SK-N-MC (cell line): Measurements from ENCODE around the gene PDIA6.
A peak's percentile ranks its signal among the peaks of the same experiment; 100 is the strongest.

Source experiments
- DNase-seq: peaks from one replicate; pipeline ENCODE4 v3.0.0-alpha.2; 2011; ENCODE audit warnings: low read depth, low spot score
- H3K27ac ChIP-seq: fragments of 200-600 bp; sonication (generic); 2 replicates; pipeline ENCODE4 v1.5.1; 2016; ENCODE audit warnings: mixed run types
- H3K36me3 ChIP-seq: fragments of 200-600 bp; sonication (generic); 2 replicates; pipeline ENCODE4 v1.6.1; 2017; ENCODE audit warnings: antibody characterized with exemption, low read length, mixed read lengths; ENCODE audit not compliant: insufficient read depth
- H3K4me3 ChIP-seq: fragments of 200-600 bp; sonication (generic); 2 replicates; pipeline ENCODE4 v1.5.1; 2016
- H3K9ac ChIP-seq: fragments of 200-600 bp; sonication (generic); 2 replicates; pipeline ENCODE4 v1.8.0; 2017; ENCODE audit warnings: mixed run types, mixed read lengths; ENCODE audit not compliant: insufficient read length
- H3K9me3 ChIP-seq: fragments of 200-600 bp; sonication (generic); 2 replicates; pipeline ENCODE4 v1.6.1; 2017; ENCODE audit warnings: low read depth, mild to moderate bottlenecking, antibody characterized with exemption, low read length, moderate library complexity, mixed read lengths
- EZH2 ChIP-seq: fragments of 200-600 bp; sonication (generic); IDR thresholded peaks from one replicate; pipeline ENCODE4 v1.6.1; 2017; ENCODE audit warnings: antibody characterized with exemption
- FOXP2 ChIP-seq: optimal IDR thresholded peaks from 2 replicates; pipeline ENCODE3; 2011; ENCODE audit warnings: mild to moderate bottlenecking, moderate library complexity; ENCODE audit not compliant: insufficient read depth; ENCODE audit errors: extremely low read length, control extremely low read depth
- POLR2AphosphoS5 ChIP-seq: IDR thresholded peaks from 2 replicates; pipeline ENCODE4 v1.6.1; 2012; ENCODE audit warnings: mild to moderate bottlenecking, low read depth, low read length, borderline replicate concordance

PDIA6 gene

DNA sequence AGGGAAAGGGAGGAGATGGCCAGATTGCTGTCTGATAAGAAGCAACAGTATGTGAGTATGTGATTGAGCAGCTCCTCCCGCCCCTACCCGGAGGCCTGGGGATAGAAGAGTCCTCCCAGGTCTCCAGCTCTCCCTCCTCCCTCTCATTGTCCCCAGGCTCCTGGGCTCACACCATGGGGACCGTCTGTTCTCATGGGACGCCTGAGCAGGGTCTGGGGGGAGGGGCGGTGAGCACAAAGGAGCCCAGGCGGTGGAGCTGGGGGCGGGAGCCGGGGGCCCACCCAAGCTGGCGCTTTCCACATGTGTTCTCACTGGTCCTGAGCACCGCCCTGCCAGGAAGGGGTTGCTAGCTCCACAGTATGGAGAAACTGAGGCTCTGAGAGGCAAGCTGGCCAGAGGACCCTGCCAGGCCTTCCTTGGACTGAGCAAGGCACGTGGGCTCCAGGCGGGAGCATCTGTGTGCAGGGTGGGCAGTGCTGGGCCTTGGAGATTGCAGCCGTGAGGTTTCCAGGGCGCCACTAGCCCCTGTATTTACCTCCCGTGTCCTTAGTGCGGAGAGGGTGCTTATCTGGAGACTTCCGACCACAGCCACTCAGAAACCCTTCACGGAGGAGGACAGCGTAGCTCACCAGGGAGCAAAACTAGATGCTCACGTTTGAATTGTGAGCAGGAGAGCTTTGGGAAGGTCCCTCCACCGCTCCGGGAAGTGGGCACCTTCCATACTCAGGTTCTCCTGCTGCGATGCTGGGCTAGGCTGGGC lies 37.4 kb downstream of the PDIA6 start:
- no peak for TF ChIP-seq POLR2AphosphoS5
- TF ChIP-seq EZH2 = no peak
- no peak for TF ChIP-seq FOXP2
- Histone ChIP-seq H3K27ac (peak overlapping the region; percentile 26), H3K4me3 (no peak overlapping the region), H3K36me3 (peaks cover 8% of the 10 kb centered on the region; the same call in 1 of the 2 replicates), H3K9ac (no peak overlapping the region), H3K9me3 (no peaks in the 10 kb centered on the region)
- DNase-seq = no peak

- Histone ChIP-seq H3K27ac (peak overlapping the region; percentile 26; the same call in 1 of the 2 replicates), H3K36me3 (peaks cover 7% of the 10 kb centered on the region; the same call in 1 of the 2 replicates)
- no peak for DNase-seq
These were observed 38.2 kb downstream of the PDIA6 start for GRCh38 chr2:10774394-10774793.

DNA sequence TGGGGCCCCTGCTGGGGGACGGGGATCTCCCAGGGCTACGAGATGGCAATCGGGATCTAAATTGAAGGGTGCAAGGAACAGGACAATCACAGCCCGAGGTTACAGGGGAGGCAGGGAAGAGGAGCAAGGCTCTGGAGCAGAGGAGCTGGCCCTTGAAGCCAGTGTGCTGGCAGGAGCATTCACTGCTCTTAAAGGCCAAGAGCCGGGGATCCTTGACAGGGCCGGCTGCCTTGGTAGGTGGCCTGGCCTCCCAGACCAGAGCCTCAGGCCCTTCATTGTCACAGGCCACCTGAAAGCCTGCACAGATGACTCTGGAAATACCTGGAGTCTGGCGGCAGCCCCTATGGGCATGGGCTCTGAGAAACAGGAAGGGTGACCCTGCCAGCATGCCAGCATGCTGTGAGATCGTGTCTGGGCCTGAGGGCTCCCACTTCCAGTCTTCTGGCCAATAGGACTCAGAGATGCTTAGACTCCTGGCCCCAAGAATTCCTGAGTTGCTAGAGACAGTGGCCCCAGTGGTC lies 38.7 kb downstream of the PDIA6 start:
- DNase-seq = no peak
- no peak overlapping the region for H3K27ac ChIP-seq
- no peak overlapping the region for H3K9ac ChIP-seq
- TF ChIP-seq FOXP2 = no peak
- TF ChIP-seq EZH2 = no peak
- no peak for TF ChIP-seq POLR2AphosphoS5
- H3K4me3 ChIP-seq = no peak overlapping the region
- no peaks in the 10 kb centered on the region for H3K9me3 ChIP-seq
- peaks cover 7% of the 10 kb centered on the region; the same call in 1 of the 2 replicates for H3K36me3 ChIP-seq

More at GRCh38 chr2:10774394-10774793, 38.2 kb downstream of the PDIA6 start:
- no peak overlapping the region for H3K4me3 ChIP-seq
- TF ChIP-seq EZH2 (no peak), POLR2AphosphoS5 (no peak), FOXP2 (no peak)
- H3K9me3 ChIP-seq = no peaks in the 10 kb centered on the region
- no peak overlapping the region for H3K9ac ChIP-seq

DNA sequence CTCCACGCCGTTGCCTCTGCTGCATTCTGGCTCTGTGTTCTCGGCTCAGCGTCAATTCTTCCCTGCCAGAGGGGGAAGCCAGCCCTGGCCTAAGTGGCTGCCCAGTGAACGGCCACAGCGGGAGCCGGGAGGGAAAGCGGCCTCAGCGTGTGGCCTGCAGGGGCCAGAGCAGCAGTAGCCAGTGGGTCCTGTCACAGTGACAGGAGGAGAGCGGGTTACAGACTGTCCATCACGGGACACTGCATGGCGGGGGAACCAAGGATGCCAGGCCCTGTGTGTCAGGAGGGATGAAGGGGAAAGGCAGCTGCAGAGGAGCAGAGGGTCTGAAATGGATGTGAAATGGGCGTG lies 39.7 kb downstream of the PDIA6 start:
- Histone ChIP-seq H3K9ac (no peak overlapping the region), H3K27ac (no peak overlapping the region), H3K4me3 (no peak overlapping the region), H3K36me3 (no peaks in the 10 kb centered on the region; the same call in 1 of the 2 replicates), H3K9me3 (no peaks in the 10 kb centered on the region)
- DNase-seq = no peak
- TF ChIP-seq EZH2 (no peak), POLR2AphosphoS5 (no peak), FOXP2 (no peak)

DNA sequence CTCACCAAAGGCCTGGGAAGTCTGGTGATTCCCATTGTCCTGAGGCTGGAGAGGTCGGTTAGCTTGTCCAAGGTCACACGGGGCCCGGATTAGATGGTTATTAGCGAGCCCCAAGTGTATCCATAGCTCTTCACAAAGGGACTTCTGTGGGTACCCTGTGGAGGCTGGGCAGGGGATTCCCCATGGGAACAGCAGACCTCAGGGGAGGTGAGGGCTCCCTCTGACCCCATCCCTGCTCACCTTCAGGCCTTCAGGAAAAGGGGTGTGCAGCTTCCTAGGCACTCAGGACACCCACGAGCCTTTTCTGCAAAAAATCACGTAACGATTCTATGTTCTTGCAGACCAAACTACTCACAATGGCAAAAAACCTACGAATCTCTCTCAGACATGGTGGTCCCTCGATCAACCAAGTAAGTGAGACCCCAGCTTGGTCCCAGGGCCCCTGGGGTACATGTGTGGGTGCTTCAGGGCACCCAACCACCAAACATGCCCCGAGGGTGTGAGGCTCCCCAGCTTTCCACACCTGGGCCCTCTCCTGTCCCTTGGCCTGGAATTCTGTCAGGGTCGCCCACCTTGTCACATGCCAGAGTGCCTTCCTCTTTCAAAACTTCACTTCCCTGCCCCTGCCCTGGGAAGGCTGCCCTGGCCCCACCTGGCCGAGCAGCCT lies 40.3 kb downstream of the PDIA6 start:
- no peaks in the 10 kb centered on the region for H3K9me3 ChIP-seq
- DNase-seq = no peak
- H3K36me3 ChIP-seq = no peaks in the 10 kb centered on the region
- TF ChIP-seq EZH2 (no peak), FOXP2 (no peak), POLR2AphosphoS5 (no peak)
- no peak overlapping the region for H3K4me3 ChIP-seq
- H3K27ac ChIP-seq = no peak overlapping the region
- no peak overlapping the region for H3K9ac ChIP-seq

DNA sequence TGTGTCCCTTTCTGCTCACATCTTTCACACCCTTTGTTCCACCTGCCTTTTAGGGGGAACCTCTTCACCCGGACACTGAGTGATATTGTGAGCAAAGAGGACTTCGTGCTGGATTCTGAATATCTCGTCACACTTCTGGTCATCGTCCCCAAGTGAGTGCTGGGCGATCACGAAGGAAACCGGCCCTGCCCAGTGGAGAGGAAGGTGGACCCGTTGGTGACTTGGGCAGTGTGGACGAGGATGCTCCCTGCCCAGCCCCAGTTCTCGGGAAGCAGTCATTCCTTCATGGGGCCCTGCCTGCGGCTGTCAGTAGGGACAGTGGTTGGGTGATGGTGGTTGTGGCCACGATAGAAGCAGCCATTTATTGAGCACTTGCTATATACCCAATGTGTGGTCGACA lies 40.8 kb downstream of the PDIA6 start:
- Histone ChIP-seq H3K4me3 (no peak overlapping the region), H3K9ac (no peak overlapping the region), H3K36me3 (no peaks in the 10 kb centered on the region), H3K27ac (no peak overlapping the region), H3K9me3 (no peaks in the 10 kb centered on the region)
- DNase-seq = no peak
- TF ChIP-seq POLR2AphosphoS5 (no peak), FOXP2 (no peak), EZH2 (no peak)

DNA sequence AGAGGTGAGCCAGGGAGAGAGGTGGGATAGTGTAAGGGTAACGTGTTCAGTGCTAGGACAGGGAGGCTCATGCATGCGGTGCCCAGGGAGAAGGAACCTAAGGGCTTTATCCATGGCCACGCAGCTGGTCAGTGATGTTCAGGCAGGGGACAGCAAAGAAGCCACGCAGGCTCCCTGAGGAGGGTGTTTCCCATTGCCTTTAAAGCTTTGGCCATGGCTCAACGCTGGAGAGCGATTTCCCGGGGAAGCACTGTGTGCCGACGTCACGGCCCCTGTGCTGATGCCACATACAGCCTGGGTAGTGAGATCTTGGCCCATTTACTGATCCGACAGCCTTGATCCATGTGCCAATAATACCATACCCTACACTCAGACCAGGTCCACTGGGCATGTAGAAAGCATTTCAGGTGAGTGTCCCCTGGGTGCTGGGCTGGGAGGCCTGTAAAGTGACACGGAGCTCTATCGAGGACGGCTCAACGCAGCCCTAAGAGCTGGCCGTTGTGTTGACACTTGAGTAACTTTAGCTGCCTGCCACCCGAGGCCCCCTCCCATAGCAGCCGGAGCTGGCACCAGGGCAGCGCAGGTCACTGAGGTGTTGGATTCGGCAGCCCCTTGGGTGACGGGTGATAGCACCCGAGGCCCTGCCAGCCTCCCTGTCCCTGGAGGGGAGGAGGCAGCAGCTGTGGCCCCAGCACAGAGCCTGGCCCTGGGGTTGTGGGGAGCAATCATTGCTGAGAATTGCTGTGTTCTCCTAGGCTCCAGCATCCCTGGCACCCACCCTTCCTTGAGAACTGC lies 41.4 kb downstream of the PDIA6 start:
- no peak overlapping the region for H3K4me3 ChIP-seq
- TF ChIP-seq EZH2 = no peak
- TF ChIP-seq FOXP2 = no peak
- no peak for TF ChIP-seq POLR2AphosphoS5
- H3K9ac ChIP-seq = no peak overlapping the region
- no peak for DNase-seq
- no peaks in the 10 kb centered on the region for H3K36me3 ChIP-seq
- no peak overlapping the region for H3K27ac ChIP-seq
- H3K9me3 ChIP-seq = no peaks in the 10 kb centered on the region

DNA sequence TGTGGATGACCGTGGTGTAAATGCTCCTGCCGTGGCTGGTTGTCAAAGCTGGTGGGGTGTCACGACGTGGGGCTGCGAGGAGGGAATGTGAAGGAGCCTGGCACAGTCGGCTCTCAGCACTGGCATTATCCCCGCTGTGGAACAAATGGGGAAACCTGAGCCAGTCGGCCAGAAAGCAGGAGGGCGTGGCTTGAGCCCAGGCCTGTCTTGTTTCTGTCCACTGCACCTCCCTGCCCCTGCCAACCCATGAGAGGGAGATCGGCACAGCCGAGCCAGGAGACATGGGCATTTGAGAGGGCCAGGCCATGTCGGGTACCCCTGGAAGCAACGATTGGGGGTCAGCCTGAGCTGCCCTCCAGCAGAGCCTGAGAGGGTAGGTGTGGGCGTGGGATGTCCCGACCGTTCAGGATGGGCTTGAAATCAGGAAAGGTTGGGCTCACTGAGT lies 44.5 kb downstream of the PDIA6 start:
- no peaks in the 10 kb centered on the region for H3K36me3 ChIP-seq
- no peak for DNase-seq
- no peaks in the 10 kb centered on the region for H3K9me3 ChIP-seq
- no peak overlapping the region for H3K4me3 ChIP-seq
- H3K27ac ChIP-seq = no peak overlapping the region
- H3K9ac ChIP-seq = no peak overlapping the region
- TF ChIP-seq EZH2 (no peak), POLR2AphosphoS5 (no peak), FOXP2 (no peak)
